D341Med (cell line): ENCODE results near the gene MOG.
"Not testable (repeated sequence)": the region's sequence is repeated elsewhere in the genome, so short reads cannot be mapped to it uniquely, and the experiment has no call there.

Experiments
- DNase-seq: peaks from one replicate; pipeline ENCODE4 v3.0.0; 2012; ENCODE audit warnings: low spot score

MOG gene

GRCh38 chr6:29641430-29642148, 15.3 kb upstream of the MOG start:
- no peak for DNase-seq

GRCh38 chr6:29647927-29648642, 8.8 kb upstream of the MOG start:
- no peak for DNase-seq

DNA sequence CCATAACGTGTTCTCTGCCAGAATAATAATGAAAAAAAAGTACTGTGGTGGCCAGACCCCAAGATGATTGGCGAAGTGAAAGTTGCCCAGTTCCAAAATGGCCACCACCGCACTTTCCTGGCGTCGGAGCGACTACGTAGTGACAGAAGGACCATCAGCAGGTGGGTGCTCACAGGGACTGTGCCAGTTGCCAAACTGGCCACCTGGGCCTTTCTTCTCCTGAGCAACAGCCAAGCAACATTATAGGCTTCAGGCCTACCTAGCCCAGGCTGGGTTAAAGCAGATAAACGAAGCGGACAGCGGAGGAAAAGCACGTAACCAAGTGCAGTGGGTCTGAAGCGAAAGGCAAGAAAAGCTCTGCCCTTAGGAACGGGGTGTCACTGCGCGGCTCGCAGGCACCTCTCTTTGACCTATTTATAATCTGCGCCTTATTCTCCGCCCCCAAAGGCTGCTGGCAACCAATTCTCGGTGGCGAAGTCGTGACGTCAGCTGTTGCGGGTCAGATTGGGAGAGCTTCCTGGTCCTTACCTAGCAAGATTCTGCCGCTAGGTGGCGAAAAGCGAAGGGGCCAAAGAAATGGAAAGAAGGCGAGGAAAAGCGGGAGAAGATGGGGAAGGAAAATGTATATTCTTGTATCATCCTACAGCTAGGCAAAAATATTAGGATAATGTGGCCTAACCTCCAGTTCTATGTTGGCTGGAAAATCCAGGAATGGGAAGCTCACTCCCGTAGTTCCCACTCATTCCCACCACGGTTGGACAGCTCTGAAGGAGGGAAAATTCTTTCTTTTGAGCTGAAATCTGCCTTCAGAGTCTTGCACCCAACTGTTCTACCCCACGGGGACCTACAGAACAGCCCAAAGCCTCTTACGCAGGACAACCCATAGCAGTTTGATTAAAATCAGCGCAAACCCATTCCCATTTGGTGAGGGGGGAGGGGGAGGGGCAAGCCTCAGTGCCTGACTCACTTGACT, 6.9 kb upstream of the MOG start:
- DNase-seq: peak; percentile 94

DNA sequence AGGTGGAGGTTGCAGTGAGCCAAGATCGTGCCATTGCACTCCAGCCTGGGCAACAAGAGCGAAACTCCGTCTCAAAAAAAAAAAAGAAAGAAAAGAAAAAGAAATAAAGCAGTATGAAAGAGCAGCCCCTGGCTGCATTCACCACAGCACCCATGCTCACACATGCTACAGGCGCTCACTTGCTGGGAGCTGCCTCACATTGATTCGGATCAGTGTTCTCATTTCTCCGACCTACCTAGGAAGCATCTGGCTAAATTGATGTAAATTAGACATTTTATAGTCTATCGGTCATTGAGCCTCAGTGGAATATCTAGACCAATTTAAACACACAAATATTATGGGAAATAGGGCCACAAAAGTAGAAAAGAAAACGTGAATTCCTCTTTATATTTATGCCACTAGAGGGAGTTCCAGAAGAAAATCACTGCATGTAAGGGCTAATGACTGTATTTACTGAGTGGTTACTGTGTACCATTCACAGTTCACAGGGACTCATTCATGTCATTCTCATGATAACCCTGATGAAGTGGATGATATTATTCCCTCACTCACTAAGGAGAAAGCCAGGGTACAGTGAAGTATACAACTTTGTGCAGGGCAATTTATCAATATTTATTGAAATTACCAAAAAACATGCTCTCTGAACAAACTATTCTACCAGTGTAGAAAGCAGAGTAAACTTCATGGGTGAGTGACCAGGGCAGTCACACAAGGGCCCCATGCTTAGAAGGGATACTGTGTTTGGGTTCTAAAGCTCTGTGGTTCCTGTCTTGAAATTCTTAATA, 5.3 kb upstream of the MOG start:
- no peak for DNase-seq

DNA sequence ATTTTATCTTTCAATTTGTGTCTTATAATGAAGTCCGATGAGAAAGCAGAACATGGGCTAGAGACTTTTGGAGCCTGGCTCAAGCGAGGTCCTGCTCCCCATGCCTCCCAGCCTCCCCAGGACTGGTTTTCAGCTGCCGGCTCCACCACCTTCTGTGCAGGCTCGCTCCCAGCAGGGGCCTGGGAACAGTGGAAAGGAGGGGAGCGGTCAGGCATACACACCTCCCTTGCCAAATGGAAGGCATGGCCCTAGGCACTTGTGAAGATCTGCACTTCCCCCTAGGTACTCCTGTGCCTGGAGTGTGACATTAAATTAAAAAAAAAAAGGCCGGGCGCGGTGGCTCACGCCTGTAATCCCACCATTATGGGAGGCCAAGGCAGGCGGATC, 4.7 kb upstream of the MOG start:
- no peak for DNase-seq

DNA sequence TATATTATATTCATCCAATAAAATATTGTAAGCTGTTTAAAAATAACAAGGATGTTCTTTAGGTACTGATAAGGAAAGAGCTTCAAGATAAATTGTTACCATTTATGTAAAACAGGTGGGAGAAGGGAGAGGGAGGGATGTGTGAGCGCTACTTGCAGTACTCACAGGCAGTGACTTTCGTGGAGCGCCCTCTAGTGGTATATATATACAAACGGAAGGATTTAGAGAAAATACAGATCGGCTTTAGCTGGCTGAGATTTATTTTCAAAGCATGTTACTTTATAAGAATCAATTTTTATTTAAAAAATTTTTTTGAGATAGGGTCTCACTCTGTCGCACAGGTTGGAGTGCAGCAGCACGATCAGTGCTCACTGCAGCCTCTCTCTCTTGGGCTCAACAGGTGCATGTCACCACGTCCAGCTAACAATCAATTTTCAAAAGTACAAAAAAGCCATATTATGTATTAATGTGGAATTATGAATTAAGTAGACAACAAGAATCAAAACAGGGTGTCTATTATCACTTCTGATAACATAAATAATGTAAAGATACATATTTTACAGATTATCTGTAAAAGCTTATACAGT, 3.3 kb upstream of the MOG start:
- peak; percentile 64 for DNase-seq

DNA sequence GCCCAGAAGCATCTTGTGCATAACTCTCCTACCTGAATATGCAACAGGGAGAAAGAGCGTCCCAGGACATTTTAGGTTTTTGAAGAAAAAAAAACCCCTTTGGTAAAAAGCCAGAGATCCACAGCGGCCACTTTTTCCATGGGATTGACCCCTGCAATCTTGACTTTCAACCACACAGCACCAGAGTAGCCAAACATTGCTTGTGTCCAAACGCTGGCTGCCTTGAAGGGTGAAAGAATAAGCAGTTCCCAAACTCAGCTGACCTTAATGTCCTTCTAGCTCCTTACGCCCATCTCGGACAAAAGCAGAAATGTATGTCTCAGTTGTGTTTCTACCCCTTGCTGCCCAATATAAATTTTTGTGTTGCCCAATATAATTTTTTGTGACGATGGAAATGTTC, 1.2 kb upstream of the MOG start:
- DNase-seq: no peak

DNA sequence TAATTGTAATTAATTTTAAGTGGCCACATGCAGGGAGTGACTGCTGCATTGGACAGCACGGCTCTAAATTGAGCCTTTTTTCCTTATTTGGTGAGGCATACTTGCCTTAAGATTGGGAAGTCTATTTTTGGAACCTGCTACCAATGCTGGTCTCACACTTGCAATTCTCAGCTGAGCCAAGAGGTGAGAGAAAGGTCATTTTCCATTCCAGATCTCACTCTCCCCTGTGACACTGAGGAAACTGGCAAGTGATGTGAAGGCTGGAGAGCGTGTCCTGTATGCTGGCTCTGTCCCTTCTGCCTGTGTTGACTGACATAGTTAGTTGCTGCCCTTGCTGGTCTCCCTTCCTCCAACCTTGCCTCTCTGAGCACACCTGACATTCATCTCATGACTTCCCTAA, 735 bp upstream of the MOG start:
- no peak for DNase-seq

DNA sequence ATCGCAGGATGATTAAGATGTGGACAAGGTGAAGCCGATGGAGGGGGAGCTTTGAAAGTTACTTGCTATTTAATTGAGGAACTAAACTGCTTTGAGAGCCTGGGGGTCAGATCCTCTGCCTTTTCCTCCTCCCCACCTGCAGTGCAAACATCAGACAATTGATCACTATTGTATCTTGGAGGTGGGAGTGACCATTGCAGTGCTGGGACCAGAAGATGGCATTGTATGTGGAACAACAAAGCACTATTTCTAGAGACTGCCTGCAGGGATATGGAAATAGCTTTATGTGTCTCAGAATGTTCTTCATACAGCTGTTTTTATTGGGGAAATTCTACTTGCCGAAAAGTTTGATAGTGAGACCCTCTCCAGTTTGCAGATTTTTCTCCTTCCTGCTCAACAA, 4.2 kb downstream of the MOG start:
- DNase-seq: no peak

DNA sequence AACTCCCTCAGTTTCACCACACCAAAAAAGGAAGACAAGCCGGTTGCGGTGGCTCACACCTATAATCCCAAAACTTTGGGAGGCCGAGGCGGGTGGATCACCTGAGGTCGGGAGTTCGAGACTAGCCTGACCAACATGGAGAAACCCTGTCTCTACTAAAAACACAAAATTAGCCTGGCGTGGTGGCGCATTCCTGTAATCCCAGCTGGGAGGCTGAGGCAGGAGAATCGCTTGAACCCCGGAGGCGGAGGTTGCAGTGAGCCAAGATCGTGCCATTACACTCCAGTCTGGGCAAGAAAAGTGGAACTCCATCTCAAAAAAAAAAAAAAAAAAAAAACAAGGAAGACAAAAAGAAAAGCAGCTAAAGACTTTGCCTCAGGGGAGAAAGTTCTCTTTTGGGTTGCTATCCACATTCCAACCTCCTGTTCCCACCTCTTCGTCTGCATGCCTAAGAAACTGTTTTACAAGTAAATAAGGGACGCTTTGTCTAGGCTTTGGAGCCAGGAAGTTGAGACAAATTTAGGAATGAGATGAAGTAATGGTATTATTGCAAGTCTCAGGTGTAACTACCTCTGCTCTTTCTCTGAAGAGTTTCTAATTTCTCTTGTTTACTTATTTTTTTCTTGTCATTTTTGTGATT, 4.7 kb downstream of the MOG start:
- DNase-seq: not testable (repeated sequence)

- no peak for DNase-seq
These were observed 6.6 kb downstream of the MOG start for GRCh38 chr6:29663300-29664042.

GRCh38 chr6:29665942-29666825, 9.3 kb downstream of the MOG start:
- no peak for DNase-seq

DNA sequence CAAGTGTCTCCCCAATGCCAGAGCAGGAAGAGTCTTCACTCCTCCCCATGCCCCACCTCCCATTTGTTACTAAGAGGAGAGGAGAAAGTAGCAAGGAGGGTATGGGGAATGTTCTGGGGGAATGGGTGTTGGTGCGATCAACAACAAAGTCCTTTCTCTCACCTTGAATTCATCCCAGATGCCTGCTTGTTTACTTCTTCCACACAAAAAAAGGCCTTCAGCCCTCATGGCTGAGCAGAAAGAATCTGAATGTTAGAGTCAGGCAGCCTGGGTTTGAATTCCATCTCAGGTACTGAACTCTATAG, 9.9 kb downstream of the MOG start:
- DNase-seq: no peak

- DNase-seq: no peak
These were observed 10.3 kb downstream of the MOG start for GRCh38 chr6:29667158-29667557.

GRCh38 chr6:29671026-29671425, 14.1 kb downstream of the MOG start:
- DNase-seq: no peak

DNA sequence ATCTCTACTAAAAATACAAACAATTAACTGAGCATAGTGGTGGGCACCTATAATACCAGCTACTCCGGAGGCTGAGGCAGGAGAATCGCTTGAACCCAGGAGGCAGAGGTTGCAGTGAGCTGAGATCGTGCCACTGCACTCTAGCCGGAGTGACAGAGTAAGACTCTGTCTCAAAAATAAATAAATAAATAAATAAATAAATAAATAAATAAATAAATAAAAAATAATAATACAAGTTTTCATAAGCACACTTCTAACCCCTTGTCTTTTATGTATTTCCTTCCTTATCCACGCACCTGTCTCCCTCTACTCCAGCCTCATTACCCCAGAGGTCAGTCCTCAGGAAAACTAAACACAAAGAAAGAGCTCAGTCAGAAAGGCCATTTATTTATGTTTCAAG, 15.2 kb downstream of the MOG start:
- DNase-seq: not testable (repeated sequence)

- DNase-seq: no peak
These were observed 16.3 kb downstream of the MOG start for GRCh38 chr6:29673161-29673560.

GRCh38 chr6:29674008-29674407, 17.1 kb downstream of the MOG start:
- DNase-seq: no peak

DNA sequence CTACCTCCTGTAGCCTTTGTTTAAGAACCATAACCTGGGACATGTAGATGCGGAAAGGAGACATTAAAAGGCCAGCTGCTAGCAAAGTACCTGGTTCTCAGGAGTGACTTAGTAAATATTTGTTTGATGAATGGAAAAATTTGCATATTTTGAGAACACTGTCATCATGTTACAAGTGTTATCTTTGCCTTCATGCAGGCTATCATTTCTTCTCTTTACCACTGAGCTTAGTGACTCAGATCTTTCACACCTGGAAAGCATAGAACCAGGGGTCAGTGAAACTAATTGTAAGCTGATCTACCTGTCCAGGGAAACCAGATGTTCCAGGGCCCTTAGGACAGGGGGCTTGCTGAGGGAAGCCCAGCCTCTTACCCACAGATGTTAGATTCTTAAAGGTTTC, 18.7 kb downstream of the MOG start:
- DNase-seq: no peak
